ENCODE measurements around the gene PRKCB. TPM values are rescaled to one million over a fixed set of nuclear protein-coding genes. Genes with fewer than 3 reads are reported as not detected.
"Not testable (repeated sequence)": the region's sequence is repeated elsewhere in the genome, so short reads cannot be mapped to it uniquely, and the experiment has no call there.

PRKCB gene
- total and polyA plus RNA-seq, 2 of the 8 experiments (the other 6 are each of a cell fraction or from before 2014, with no cell fraction given): 7.1 to 12.1 TPM

GRCh38 chr16:24014955-24015354, 179.2 kb downstream of the PRKCB start:
- not testable (repeated sequence) for H3K23me2 ChIP-seq (ENCODE audit: low read depth, low read length)

More at GRCh38 chr16:24014955-24015354, 179.2 kb downstream of the PRKCB start:
- FAIRE-seq; H3K27ac ChIP-seq (ENCODE audit: low read depth, low read length); H3K36me3 ChIP-seq (ENCODE audit: control insufficient read depth in 2 of 4, insufficient read depth in 4 of 4, low read length in 3 of 4); H4K91ac ChIP-seq (replicated peaks; ENCODE audit: insufficient read length, low read length); H2AK5ac ChIP-seq (ENCODE audit: low read depth, low read length); H3K79me2 ChIP-seq (ENCODE audit: control insufficient read depth in 1 of 2, insufficient read depth in 2 of 2, low read length in 2 of 2); H3K27me3 ChIP-seq (replicated peaks in 1 of 4; ENCODE audit: control insufficient read depth in 3 of 4, extremely low read depth in 1 of 4, insufficient read depth in 3 of 4, low read length in 3 of 4); H3K4me1 ChIP-seq (replicated peaks in 1 of 4; ENCODE audit: control insufficient read depth in 3 of 4, insufficient read depth in 4 of 4, low read length in 3 of 4); H2BK20ac ChIP-seq (ENCODE audit: low read length); H3K4me2 ChIP-seq (ENCODE audit: insufficient read depth in 1 of 2, low read depth in 2 of 2, low read length in 2 of 2); H3K79me1 ChIP-seq (ENCODE audit: low read depth, low read length); H2AFZ ChIP-seq (ENCODE audit: low read length); H4K8ac ChIP-seq (ENCODE audit: extremely low read depth, insufficient read depth, low read length); H3K23ac ChIP-seq (ENCODE audit: insufficient read length); H2BK12ac ChIP-seq (ENCODE audit: low read depth, low read length); H2BK5ac ChIP-seq (ENCODE audit: low read depth, low read length); H3K4me3 ChIP-seq (ENCODE audit: extremely low read depth in 1 of 4, insufficient read depth in 2 of 4, low read depth in 3 of 4, low read length in 4 of 4); H3K56ac ChIP-seq (replicated peaks; ENCODE audit: insufficient read length, low read depth, low read length); H4K5ac ChIP-seq (ENCODE audit: insufficient read length, low read depth, low read length); POLR2A ChIA-PET (ENCODE audit: partially characterized antibody); H4K20me1 ChIP-seq (replicated peaks in 1 of 2; ENCODE audit: control insufficient read depth in 1 of 2, insufficient read depth in 2 of 2, low read length in 2 of 2); H3K18ac ChIP-seq (ENCODE audit: extremely low read depth, low read length); H2BK15ac ChIP-seq (ENCODE audit: low read length); H3K14ac ChIP-seq (ENCODE audit: insufficient read length); H3K4ac ChIP-seq (replicated peaks; ENCODE audit: insufficient read length, low read depth, low read length); H3K9ac ChIP-seq (replicated peaks in 1 of 4; ENCODE audit: extremely low read depth in 1 of 4, low read depth in 3 of 4, low read length in 3 of 4); H2BK120ac ChIP-seq (replicated peaks; ENCODE audit: low read depth, low read length); H3K9me3 ChIP-seq (ENCODE audit: insufficient read depth in 2 of 2, low read depth in 1 of 2, low read length in 1 of 2); DNase-seq (ENCODE audit: low read depth in 1 of 2, low spot score in 2 of 2): not testable (repeated sequence)
- 90% methylated on average over 7 of the region's 7 CpGs; no CpG with 5 or more reads in 1 of the 2 experiments for WGBS, 2 experiments (ENCODE audit: extremely low coverage in 1 of 2, insufficient coverage in 1 of 2, insufficient read length in 1 of 2, insufficient replicate concordance in 2 of 2, low coverage in 1 of 2, low lambda C conversion rate in 2 of 2, missing lambda C conversion rate in 1 of 2)
- CTCF ChIA-PET (ENCODE audit: partially characterized antibody): interaction anchor here (0.9 to 7.8 kb wide), 19 partner anchors 9 to 331 kb away, joined by 3 to 52 read pairs (median 4); no protein-coding TSS in a partner anchor
